Measurements from ENCODE around the gene CDK5.

The CDK5 gene

GRCh38 chr7:151017953-151018420 is 39.7 kb downstream of the CDK5 start:
- no peak for DNase-seq (ENCODE audit: extremely low read depth, low read depth)
- peak overlapping the region; percentile 22 for H3K4me3 ChIP-seq (replicated peaks; ENCODE audit: low read depth, low read length)
- TF ChIP-seq, protein P1, sequence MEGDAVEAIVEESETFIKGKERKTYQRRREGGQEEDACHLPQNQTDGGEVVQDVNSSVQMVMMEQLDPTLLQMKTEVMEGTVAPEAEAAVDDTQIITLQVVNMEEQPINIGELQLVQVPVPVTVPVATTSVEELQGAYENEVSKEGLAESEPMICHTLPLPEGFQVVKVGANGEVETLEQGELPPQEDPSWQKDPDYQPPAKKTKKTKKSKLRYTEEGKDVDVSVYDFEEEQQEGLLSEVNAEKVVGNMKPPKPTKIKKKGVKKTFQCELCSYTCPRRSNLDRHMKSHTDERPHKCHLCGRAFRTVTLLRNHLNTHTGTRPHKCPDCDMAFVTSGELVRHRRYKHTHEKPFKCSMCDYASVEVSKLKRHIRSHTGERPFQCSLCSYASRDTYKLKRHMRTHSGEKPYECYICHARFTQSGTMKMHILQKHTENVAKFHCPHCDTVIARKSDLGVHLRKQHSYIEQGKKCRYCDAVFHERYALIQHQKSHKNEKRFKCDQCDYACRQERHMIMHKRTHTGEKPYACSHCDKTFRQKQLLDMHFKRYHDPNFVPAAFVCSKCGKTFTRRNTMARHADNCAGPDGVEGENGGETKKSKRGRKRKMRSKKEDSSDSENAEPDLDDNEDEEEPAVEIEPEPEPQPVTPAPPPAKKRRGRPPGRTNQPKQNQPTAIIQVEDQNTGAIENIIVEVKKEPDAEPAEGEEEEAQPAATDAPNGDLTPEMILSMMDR (IDR thresholded peaks at IDR 0.05; ENCODE audit: low read depth, low read length, missing control alignments): peak; percentile 99

GRCh38 chr7:151017370-151017952 is 40.2 kb downstream of the CDK5 start:
- no peak overlapping the region; the same call in 1 of the 2 replicates for H3K4me3 ChIP-seq (replicated peaks; ENCODE audit: low read depth, low read length)
- no peak for DNase-seq (ENCODE audit: extremely low read depth, low read depth)
- TF ChIP-seq, protein P1 (IDR thresholded peaks at IDR 0.05; ENCODE audit: low read depth, low read length, missing control alignments): no peak

DNA sequence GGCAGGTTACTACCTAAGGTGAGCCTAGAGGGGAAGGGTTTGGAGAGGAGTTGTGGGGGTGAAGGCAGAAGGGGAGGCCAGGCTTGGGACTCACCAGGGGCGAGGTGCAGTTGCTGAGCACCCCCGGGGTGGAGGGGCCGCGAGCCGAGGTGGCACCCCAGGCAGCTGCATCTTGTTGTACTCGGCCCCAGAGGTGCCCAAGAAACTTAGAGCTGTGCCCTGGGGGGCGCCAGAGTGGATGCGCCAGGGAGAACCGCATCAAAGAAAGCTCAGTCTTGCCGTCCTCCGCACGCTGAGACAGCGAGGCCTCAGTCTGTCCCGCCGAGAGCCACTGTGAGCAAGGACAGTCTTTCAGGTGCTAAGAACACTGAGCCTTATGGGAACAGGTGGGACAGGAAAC is 40.8 kb downstream of the CDK5 start:
- no peak overlapping the region for H3K4me3 ChIP-seq (replicated peaks; ENCODE audit: low read depth, low read length)
- TF ChIP-seq, protein P1 (IDR thresholded peaks at IDR 0.05; ENCODE audit: low read depth, low read length, missing control alignments): no peak
- DNase-seq (ENCODE audit: extremely low read depth, low read depth): no peak

DNA sequence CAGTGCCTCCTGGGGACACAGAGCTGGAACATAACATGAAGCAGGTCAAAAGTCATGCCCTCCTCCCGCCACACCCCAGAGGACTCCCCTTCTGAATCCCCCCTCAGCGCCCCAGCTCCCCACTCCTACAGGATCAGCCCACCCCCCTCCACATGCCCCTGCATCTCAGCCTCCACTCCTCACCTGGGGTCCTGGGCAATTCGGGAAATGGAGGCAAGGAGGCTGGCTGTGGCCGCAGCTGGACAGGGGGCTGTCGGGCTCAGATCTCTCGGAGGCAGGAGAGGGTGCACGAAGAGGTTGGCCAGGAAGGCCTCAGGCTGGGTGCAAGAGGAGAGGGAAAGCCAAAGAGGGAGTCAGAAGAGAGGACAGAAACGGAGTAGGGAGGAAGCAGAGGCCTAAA is 41.2 kb downstream of the CDK5 start:
- TF ChIP-seq, protein P1 (IDR thresholded peaks at IDR 0.05; ENCODE audit: low read depth, low read length, missing control alignments): no peak
- H3K4me3 ChIP-seq (replicated peaks; ENCODE audit: low read depth, low read length): no peak overlapping the region
- no peak for DNase-seq (ENCODE audit: extremely low read depth, low read depth)

DNA sequence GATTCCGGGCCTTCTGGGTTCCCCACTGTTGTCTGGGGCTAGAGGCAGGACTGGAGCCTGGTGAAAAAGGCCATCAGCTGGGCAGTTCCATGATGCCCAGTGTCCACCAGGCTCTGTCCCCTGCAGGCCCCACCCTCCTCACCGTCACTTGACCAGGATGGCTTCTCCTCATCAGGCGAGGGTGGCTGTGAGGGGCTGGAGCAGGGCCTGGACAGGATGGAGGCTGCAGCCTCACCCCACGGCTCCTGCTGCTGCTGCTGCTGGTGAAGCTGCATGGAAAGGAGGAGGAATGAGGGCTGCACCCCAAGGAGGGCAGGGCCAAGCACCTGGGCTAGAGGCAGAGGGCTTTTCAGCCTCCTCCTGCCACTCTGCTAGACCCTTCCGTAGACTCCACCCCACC is 41.7 kb downstream of the CDK5 start:
- DNase-seq (ENCODE audit: extremely low read depth, low read depth): no peak
- H3K4me3 ChIP-seq (replicated peaks; ENCODE audit: low read depth, low read length): no peak overlapping the region
- TF ChIP-seq, protein P1 (IDR thresholded peaks at IDR 0.05; ENCODE audit: low read depth, low read length, missing control alignments): no peak

DNA sequence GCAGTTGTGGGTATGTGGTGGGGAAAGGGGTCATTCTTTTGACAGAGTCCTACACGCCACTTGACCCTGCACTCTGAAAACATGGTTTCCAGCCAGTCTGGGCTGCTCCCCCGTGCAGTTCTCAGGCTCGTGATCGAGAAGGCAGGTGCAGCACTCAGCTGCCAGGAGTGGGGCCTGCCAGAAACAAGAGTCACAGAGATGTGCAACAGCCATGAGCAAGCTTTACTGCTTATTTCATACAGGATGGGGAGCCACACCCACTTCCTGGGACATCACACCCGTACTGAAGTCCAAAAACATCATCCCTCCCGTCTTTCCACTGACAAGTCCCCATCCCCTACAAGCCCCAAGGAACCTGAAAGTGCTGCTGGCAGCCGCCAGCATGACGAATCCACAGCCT is 42.7 kb downstream of the CDK5 start:
- TF ChIP-seq, protein P1 (IDR thresholded peaks at IDR 0.05; ENCODE audit: low read depth, low read length, missing control alignments): no peak
- no peak for DNase-seq (ENCODE audit: extremely low read depth, low read depth)
- no peak overlapping the region for H3K4me3 ChIP-seq (replicated peaks; ENCODE audit: low read depth, low read length)

Data from HFF-Myc (cell line).